Activated CD8-positive, alpha-beta T cell treated with anti-CD3 and anti-CD28 coated beads, Interleukin-2, amount 10 ng/mL, durations not matched to agents 7 days and 5 days (primary cell): ENCODE results near the gene SF1. TPM values are rescaled to one million over a fixed set of nuclear protein-coding genes. Genes with fewer than 3 reads are reported as not detected.
A peak's percentile ranks its signal among the peaks of the same experiment; 100 is the strongest.

Experiments
- ATAC-seq: fragments of 150-1000 bp; cut with Tn5 transposase; one replicate; pipeline ENCODE4 v1.10.0; 2021; ENCODE audit warnings: moderate library complexity
- CTCF ChIA-PET: fragments of 350-600 bp; sonication (Branson Sonifier 250); formaldehyde crosslinking; loops from one replicate; lab custom pipeline; 2021; ENCODE audit warnings: antibody characterized with exemption; lab: Charles Lee
- POLR2A ChIA-PET: fragments of 350-600 bp; sonication (Branson Sonifier 250); formaldehyde crosslinking; loops from one replicate; lab custom pipeline; 2021; ENCODE audit warnings: antibody characterized with exemption; lab: Charles Lee
- DNase-seq: peaks from one replicate; pipeline ENCODE4 v3.0.0-alpha.2; 2020
- H3K27ac Mint-ChIP-seq: one replicate; pipeline ENCODE4 v1.8.0; 2021; ENCODE audit warnings: mild to moderate bottlenecking, mixed read lengths
- H3K27me3 Mint-ChIP-seq: one replicate; pipeline ENCODE4 v1.8.0; 2021; ENCODE audit warnings: low read depth, mixed read lengths
- H3K36me3 Mint-ChIP-seq: one replicate; pipeline ENCODE4 v1.8.0; 2021; ENCODE audit warnings: low read depth, mixed read lengths
- H3K4me1 Mint-ChIP-seq: one replicate; pipeline ENCODE4 v1.8.0; 2021; ENCODE audit warnings: low read depth, mixed read lengths
- H3K4me3 Mint-ChIP-seq: one replicate; pipeline ENCODE4 v1.8.0; 2021; ENCODE audit warnings: mild to moderate bottlenecking, mixed read lengths
- H3K9me3 Mint-ChIP-seq: one replicate; pipeline ENCODE4 v1.8.0; 2022; ENCODE audit warnings: mixed read lengths; ENCODE audit not compliant: insufficient read depth
- total RNA-seq, 2 experiments: library from RNA; stranded (reverse); gene quantifications; one replicate each; pipeline ENCODE4 v1.2.3, GENCODE V29; 2021

SF1 gene
- total RNA-seq, 2 experiments from 2014 or later, result 421 to 423 TPM

GRCh38 chr11:64742087-64742888 lies 36.1 kb downstream of the SF1 start:
- peak; percentile 57 for DNase-seq
- no peaks in the 10 kb centered on the region for H3K27me3 Mint-ChIP-seq

GRCh38 chr11:64741375-64742086 lies 36.8 kb downstream of the SF1 start:
- Mint-ChIP-seq H3K4me3 (peak overlapping the region; percentile 72), H3K36me3 (peaks cover 38% of the 10 kb centered on the region), H3K9me3 (no peaks in the 10 kb centered on the region), H3K27me3 (no peaks in the 10 kb centered on the region), H3K4me1 (peaks cover 29% of the 10 kb centered on the region), H3K27ac (no peak overlapping the region)
- ChIA-PET POLR2A (interaction anchor here (0.6 kb wide), 1 partner anchor 27 kb away, joined by 3 read pairs; no protein-coding TSS in a partner anchor), CTCF (interaction anchor here (1.4 to 11.9 kb wide), 7 partner anchors 8 to 103 kb away, joined by 4 to 149 read pairs (median 11); partner anchors contain the start of genes CDC42BPG, PYGM and SF1)
- no peak for DNase-seq
- ATAC-seq, result no peak

More at GRCh38 chr11:64742087-64742888, 36.1 kb downstream of the SF1 start:
- H3K4me3 Mint-ChIP-seq, result peak overlapping the region; percentile 72
- H3K9me3 Mint-ChIP-seq, result no peaks in the 10 kb centered on the region
- H3K4me1 Mint-ChIP-seq, result peaks cover 36% of the 10 kb centered on the region
- CTCF ChIA-PET, result interaction anchor here (0.7 to 11.9 kb wide), 14 partner anchors 9 to 106 kb away, joined by 3 to 149 read pairs (median 8); partner anchors contain the start of genes CDC42BPG, PYGM and SF1
- no peak overlapping the region for H3K27ac Mint-ChIP-seq
- peaks cover 33% of the 10 kb centered on the region for H3K36me3 Mint-ChIP-seq
- POLR2A ChIA-PET, result interaction anchor here (0.6 to 6.0 kb wide), 4 partner anchors 22 to 37 kb away, joined by 3 to 102 read pairs (median 21); partner anchors contain the start of gene SF1
- peak; percentile 1 for ATAC-seq

DNA sequence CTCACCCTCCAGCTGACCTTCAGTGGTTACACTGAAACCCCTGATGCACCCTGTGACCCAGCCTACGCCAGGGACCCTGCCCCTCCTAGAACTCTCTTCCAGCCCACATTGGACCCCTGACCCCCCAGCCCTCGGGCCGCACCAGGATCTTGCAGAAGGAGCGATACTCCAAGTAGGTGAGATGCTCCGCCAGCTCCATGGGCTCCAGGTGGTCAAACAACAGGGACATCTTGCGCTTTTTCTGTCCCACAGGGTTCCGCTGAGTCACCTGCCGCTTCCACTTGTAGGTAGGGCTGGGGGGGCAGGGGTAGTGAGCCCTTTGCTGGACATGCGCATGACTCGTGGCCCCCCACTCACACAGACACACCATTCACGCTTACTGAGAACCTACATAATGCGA lies 38.5 kb downstream of the SF1 start:
- Mint-ChIP-seq H3K9me3 (no peaks in the 10 kb centered on the region), H3K27ac (no peak overlapping the region), H3K4me1 (peaks cover 25% of the 10 kb centered on the region), H3K36me3 (peaks cover 45% of the 10 kb centered on the region), H3K4me3 (no peak overlapping the region), H3K27me3 (no peaks in the 10 kb centered on the region)
- POLR2A ChIA-PET, result interaction anchor here (0.6 kb wide), 1 partner anchor 30 kb away, joined by 4 read pairs; no protein-coding TSS in a partner anchor
- no peak for ATAC-seq
- DNase-seq, result no peak
- CTCF ChIA-PET, result interaction anchor here (0.7 to 1.6 kb wide), 3 partner anchors 11 to 51 kb away, joined by 3 to 4 read pairs (median 3); no protein-coding TSS in a partner anchor

DNA sequence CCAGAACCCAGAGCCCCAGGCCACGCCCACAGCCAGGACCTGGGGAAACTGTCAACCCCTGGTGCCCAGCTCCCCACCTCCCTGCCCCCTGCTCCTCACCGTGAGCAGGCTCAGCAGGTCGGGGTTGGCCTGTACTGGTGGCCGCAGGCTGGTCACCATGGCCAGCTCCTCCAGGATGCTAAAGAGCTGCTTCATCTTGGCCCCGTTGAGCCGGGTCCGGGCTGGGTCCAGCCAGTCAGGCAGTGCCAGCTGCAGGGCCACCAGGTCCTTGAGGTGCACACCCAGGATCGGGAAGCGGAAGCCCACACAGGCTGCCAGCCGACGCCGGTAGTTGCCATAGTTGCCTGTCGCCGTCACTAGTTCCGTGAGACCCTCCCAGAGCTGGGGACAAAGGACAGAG lies 41.7 kb downstream of the SF1 start:
- ATAC-seq (no peak), DNase-seq (no peak)
- Mint-ChIP-seq H3K27me3 (no peaks in the 10 kb centered on the region), H3K4me3 (no peak overlapping the region), H3K4me1 (peaks cover 17% of the 10 kb centered on the region), H3K9me3 (no peaks in the 10 kb centered on the region), H3K27ac (no peak overlapping the region), H3K36me3 (peaks cover 56% of the 10 kb centered on the region)
- CTCF ChIA-PET, result no interaction called here
- POLR2A ChIA-PET, result no interaction called here

- Mint-ChIP-seq H3K27me3 (no peaks in the 10 kb centered on the region), H3K4me3 (no peak overlapping the region), H3K4me1 (peaks cover 9% of the 10 kb centered on the region), H3K9me3 (no peaks in the 10 kb centered on the region), H3K36me3 (peaks cover 57% of the 10 kb centered on the region), H3K27ac (no peak overlapping the region)
- CTCF ChIA-PET, result interaction anchor here (0.8 to 0.9 kb wide), 2 partner anchors 8 to 47 kb away, joined by 3 to 6 read pairs; partner anchors contain the start of gene RASGRP2
- no peak for DNase-seq
- POLR2A ChIA-PET, result interaction anchor here (1.9 kb wide), 1 partner anchor 9 kb away, joined by 6 read pairs; the partner anchor contains the start of gene RASGRP2
- no peak for ATAC-seq
Observed at GRCh38 chr11:64735725-64736259, 42.5 kb downstream of the SF1 start.

GRCh38 chr11:64734811-64735724 lies 43.3 kb downstream of the SF1 start:
- ChIA-PET POLR2A (interaction anchor here (1.9 kb wide), 1 partner anchor 10 kb away, joined by 6 read pairs; the partner anchor contains the start of gene RASGRP2), CTCF (interaction anchor here (0.8 to 2.4 kb wide), 4 partner anchors 7 to 47 kb away, joined by 3 to 13 read pairs (median 7); partner anchors contain the start of gene RASGRP2)
- H3K4me1 Mint-ChIP-seq, result peaks cover 9% of the 10 kb centered on the region
- no peaks in the 10 kb centered on the region for H3K9me3 Mint-ChIP-seq
- H3K36me3 Mint-ChIP-seq, result peaks cover 54% of the 10 kb centered on the region
- ATAC-seq, result no peak
- DNase-seq, result no peak
- no peak overlapping the region for H3K27ac Mint-ChIP-seq
- H3K27me3 Mint-ChIP-seq, result no peaks in the 10 kb centered on the region
- H3K4me3 Mint-ChIP-seq, result no peak overlapping the region

DNA sequence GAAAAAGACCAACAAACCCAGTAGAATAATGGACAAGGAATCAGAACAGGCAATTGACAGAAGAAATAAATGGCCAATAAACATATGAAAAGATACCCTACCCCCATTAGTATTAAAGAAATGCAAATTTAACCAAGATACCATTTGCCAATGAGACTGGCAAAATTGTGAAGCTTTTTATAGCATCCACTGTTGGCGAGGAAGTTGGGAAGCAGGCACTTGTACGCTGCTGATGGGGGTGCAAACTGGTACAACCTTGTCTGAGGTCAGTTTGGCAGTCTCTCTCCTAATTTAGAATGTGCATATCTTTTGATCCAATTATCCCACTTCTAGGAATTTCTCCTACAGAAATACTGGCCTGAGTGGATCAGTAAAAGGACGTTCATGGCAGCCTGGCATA lies 46.7 kb downstream of the SF1 start:
- Mint-ChIP-seq H3K4me1 (peaks cover 11% of the 10 kb centered on the region), H3K27ac (no peak overlapping the region), H3K4me3 (no peak overlapping the region), H3K9me3 (no peaks in the 10 kb centered on the region), H3K27me3 (no peaks in the 10 kb centered on the region), H3K36me3 (peaks cover 55% of the 10 kb centered on the region)
- ChIA-PET POLR2A (no interaction called here), CTCF (interaction anchor here (1.2 kb wide), 1 partner anchor 13 kb away, joined by 5 read pairs; the partner anchor contains the start of gene RASGRP2)
- DNase-seq (no peak), ATAC-seq (no peak)

GRCh38 chr11:64729851-64730382 lies 48.4 kb downstream of the SF1 start:
- CTCF ChIA-PET, result no interaction called here
- POLR2A ChIA-PET, result no interaction called here

GRCh38 chr11:64728757-64729365 lies 49.5 kb downstream of the SF1 start:
- ATAC-seq (no peak), DNase-seq (no peak)
- CTCF ChIA-PET, result interaction anchor here (0.6 kb wide), 1 partner anchor 11 kb away, joined by 3 read pairs; no protein-coding TSS in a partner anchor
- no peaks in the 10 kb centered on the region for H3K27me3 Mint-ChIP-seq
- peaks cover 42% of the 10 kb centered on the region for H3K36me3 Mint-ChIP-seq
- POLR2A ChIA-PET, result no interaction called here
- no peak overlapping the region for H3K4me3 Mint-ChIP-seq
- H3K9me3 Mint-ChIP-seq, result no peaks in the 10 kb centered on the region
- peaks cover 17% of the 10 kb centered on the region for H3K4me1 Mint-ChIP-seq
- no peak overlapping the region for H3K27ac Mint-ChIP-seq

More at GRCh38 chr11:64729851-64730382, 48.4 kb downstream of the SF1 start:
- Mint-ChIP-seq H3K4me3 (no peak overlapping the region), H3K27me3 (no peaks in the 10 kb centered on the region), H3K27ac (no peak overlapping the region), H3K4me1 (peaks cover 11% of the 10 kb centered on the region), H3K9me3 (no peaks in the 10 kb centered on the region), H3K36me3 (peaks cover 48% of the 10 kb centered on the region)
- ATAC-seq (peak; percentile 37), DNase-seq (no peak)
